SK-N-MC (cell line): ENCODE data around the gene SNX6.

Source experiments
- EZH2 ChIP-seq: fragments of 200-600 bp; sonication (generic); IDR thresholded peaks from one replicate; pipeline ENCODE4 v1.6.1; 2017; ENCODE audit warnings: antibody characterized with exemption
- FOXP2 ChIP-seq: optimal IDR thresholded peaks from 2 replicates; pipeline ENCODE3; 2011; ENCODE audit warnings: mild to moderate bottlenecking, moderate library complexity; ENCODE audit not compliant: insufficient read depth; ENCODE audit errors: extremely low read length, control extremely low read depth
- POLR2AphosphoS5 ChIP-seq: IDR thresholded peaks from 2 replicates; pipeline ENCODE4 v1.6.1; 2012; ENCODE audit warnings: mild to moderate bottlenecking, low read depth, low read length, borderline replicate concordance

DNA sequence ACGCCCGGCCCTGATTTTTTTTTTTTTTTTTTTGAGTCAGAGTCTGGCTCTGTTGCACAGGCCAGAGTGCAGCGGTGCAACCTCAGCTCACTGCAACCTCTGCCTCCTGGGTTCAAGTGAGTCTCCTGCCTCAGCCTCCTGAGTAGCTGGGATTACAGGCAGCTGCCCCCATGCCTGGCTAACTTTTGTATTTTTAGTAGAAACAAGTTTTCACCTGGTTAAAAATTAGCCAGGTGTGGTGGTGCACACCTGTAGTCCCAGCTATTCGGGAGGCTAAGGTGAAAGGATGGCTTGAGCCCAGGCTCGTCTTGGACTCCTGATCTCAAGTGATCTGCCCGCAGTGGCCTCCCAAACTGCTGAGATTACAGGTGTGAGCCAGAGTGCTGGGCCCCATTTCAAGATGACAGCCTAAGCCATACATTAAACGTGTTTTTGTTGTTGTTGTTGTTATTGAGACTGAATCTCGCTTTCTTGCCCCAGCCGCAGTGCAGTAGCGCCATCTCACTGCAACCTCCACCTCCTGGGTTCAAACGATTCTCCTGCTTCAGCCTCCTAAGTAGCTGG, 47.7 kb downstream of the SNX6 start:
- TF ChIP-seq POLR2AphosphoS5 (no peak), EZH2 (no peak), FOXP2 (no peak)
